Mesothelial cell of epicardium (in vitro differentiated cells): ENCODE measurements around the gene HEBP1. TPM values are rescaled to one million over a fixed set of nuclear protein-coding genes. Genes with fewer than 3 reads are reported as not detected.

Source experiments
- DNase-seq, 2 experiments: peaks; one replicate each; pipeline ENCODE4 v3.0.0; 2021; ENCODE audit warnings: low spot score in 2 of 2; ENCODE audit not compliant: unreplicated experiment in 2 of 2
- H3K27ac Mint-ChIP-seq: 2 replicates; pipeline ENCODE4 v1.8.0; 2021; ENCODE audit warnings: mixed read lengths
- H3K27me3 Mint-ChIP-seq: 2 replicates; pipeline ENCODE4 v1.8.0; 2021; ENCODE audit warnings: low read depth, mixed read lengths
- H3K36me3 Mint-ChIP-seq: 2 replicates; pipeline ENCODE4 v1.8.0; 2021; ENCODE audit warnings: mixed read lengths
- H3K4me1 Mint-ChIP-seq: 2 replicates; pipeline ENCODE4 v1.8.0; 2021; ENCODE audit warnings: mixed read lengths
- H3K4me3 Mint-ChIP-seq: 2 replicates; pipeline ENCODE4 v1.8.0; 2021; ENCODE audit warnings: mild to moderate bottlenecking, moderate library complexity, mixed read lengths
- H3K9me3 Mint-ChIP-seq: 2 replicates; pipeline ENCODE4 v1.8.0; 2021; ENCODE audit warnings: mixed read lengths
- total RNA-seq: library from RNA; stranded (reverse); gene quantifications from 3 replicates; pipeline ENCODE4 v1.2.1, GENCODE V29; 2021
- TF ChIP-seq, protein P1 (sequence below): fragments of 200-600 bp; sonication (generic); IDR thresholded peaks from one replicate; pipeline ENCODE4 v1.5.0; 2021; ENCODE audit warnings: antibody characterized with exemption; ENCODE audit not compliant: unreplicated experiment

The HEBP1 gene
- total RNA-seq, 1 donor from 2014 or later, result 55.0 TPM

DNA sequence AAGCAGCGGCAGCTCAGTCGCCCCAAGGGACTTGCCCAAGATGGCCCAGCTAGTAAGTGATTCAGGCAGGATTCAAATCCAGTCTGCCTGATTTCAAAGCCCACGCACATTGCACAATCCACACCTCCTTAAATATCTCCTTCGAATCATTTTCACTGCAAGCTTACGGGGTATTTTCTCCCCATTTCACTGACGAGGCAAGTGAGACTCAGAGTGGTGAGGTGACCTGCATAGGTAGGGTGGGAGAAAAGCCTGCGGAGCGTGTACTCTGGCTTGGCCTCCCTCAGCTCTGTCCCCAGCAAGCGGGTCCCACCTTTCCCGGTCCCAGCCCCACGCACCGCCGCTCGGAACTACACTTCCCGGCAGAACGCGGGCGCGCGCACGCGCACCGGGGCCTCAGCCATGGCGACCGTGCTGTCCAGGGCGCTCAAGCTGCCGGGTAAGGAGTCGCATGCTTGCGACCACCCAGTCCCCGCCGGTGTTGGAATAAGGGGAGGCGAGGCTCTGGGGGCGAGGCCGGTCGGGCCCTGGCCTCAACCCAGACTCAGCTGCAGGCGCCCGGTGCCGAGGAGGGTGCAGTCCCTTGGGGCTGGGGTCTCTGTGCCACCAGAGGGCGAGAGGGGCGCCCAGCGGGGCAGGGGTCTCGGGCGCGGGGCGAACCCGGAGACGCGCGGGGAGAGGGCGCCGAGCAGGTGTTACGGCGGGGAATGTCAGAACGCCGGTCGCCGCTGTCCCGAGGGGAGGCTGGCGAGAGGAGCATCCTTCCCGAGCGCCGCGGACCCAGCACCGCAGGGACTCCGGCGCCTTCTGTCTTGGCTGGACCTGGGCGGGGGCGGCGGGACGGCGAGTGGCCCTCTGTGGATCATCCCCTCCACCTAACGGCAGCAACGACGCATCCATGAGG lies 44.2 kb upstream of the HEBP1 start, which contains the start of gene FAM234B:
Gene FAM234B, plus strand, starts transcription at position 380 of the 904 bp plus-strand sequence. Its CDS starts 23 bp downstream, at position 403.
- no peaks in the 10 kb centered on the region for H3K9me3 Mint-ChIP-seq
- peak; percentile 68 to 79 for DNase-seq
- H3K4me1 Mint-ChIP-seq, result peaks cover 43% of the 10 kb centered on the region
- H3K36me3 Mint-ChIP-seq, result no peaks in the 10 kb centered on the region
- no peaks in the 10 kb centered on the region for H3K27me3 Mint-ChIP-seq
- H3K27ac Mint-ChIP-seq, result no peak within 1 kb of the TSS
- TF ChIP-seq, protein P1, sequence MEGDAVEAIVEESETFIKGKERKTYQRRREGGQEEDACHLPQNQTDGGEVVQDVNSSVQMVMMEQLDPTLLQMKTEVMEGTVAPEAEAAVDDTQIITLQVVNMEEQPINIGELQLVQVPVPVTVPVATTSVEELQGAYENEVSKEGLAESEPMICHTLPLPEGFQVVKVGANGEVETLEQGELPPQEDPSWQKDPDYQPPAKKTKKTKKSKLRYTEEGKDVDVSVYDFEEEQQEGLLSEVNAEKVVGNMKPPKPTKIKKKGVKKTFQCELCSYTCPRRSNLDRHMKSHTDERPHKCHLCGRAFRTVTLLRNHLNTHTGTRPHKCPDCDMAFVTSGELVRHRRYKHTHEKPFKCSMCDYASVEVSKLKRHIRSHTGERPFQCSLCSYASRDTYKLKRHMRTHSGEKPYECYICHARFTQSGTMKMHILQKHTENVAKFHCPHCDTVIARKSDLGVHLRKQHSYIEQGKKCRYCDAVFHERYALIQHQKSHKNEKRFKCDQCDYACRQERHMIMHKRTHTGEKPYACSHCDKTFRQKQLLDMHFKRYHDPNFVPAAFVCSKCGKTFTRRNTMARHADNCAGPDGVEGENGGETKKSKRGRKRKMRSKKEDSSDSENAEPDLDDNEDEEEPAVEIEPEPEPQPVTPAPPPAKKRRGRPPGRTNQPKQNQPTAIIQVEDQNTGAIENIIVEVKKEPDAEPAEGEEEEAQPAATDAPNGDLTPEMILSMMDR, result no peak
- peak within 1 kb of the TSS; percentile 75 for H3K4me3 Mint-ChIP-seq

GRCh38 chr12:13042666-13043230 lies 42.7 kb upstream of the HEBP1 start:
- DNase-seq, result no peak
- TF ChIP-seq, protein P1, result no peak
- no peaks in the 10 kb centered on the region for H3K36me3 Mint-ChIP-seq
- no peaks in the 10 kb centered on the region for H3K9me3 Mint-ChIP-seq
- peaks cover 50% of the 10 kb centered on the region for H3K4me1 Mint-ChIP-seq
- no peaks in the 10 kb centered on the region for H3K27me3 Mint-ChIP-seq
- no peak overlapping the region for H3K27ac Mint-ChIP-seq
- peak overlapping the region; percentile 75 for H3K4me3 Mint-ChIP-seq

DNA sequence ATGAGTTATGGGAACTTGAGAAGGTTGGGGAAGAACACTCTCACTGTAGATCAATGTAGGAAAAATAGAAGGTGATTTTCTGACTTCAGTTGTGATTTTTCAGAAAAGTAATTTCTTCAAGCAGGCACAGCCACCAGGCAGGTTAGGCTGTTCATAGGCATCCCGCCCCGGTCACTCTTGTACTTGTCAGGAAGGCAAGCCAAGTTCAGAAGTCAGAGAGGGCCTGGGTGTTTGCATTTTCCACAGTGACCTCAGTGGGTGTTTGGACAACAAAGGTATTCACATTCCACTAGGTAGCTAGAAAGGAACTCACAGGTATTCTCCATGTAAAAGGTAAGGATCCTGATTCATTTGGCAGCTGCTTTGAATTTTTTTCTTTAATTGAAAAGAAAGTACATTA lies 41.2 kb upstream of the HEBP1 start:
- TF ChIP-seq, protein P1, result no peak
- Mint-ChIP-seq H3K27ac (no peak overlapping the region), H3K27me3 (no peaks in the 10 kb centered on the region), H3K36me3 (no peaks in the 10 kb centered on the region), H3K4me3 (no peak overlapping the region), H3K9me3 (no peaks in the 10 kb centered on the region), H3K4me1 (peaks cover 50% of the 10 kb centered on the region)
- DNase-seq, result no peak

GRCh38 chr12:13039328-13039956 lies 39.4 kb upstream of the HEBP1 start:
- Mint-ChIP-seq H3K4me3 (no peak overlapping the region), H3K4me1 (peaks cover 40% of the 10 kb centered on the region)

GRCh38 chr12:13038491-13039161 lies 38.6 kb upstream of the HEBP1 start:
- H3K9me3 Mint-ChIP-seq, result no peaks in the 10 kb centered on the region
- H3K27me3 Mint-ChIP-seq, result no peaks in the 10 kb centered on the region
- H3K27ac Mint-ChIP-seq, result no peak overlapping the region
- no peak overlapping the region for H3K4me3 Mint-ChIP-seq
- H3K36me3 Mint-ChIP-seq, result no peaks in the 10 kb centered on the region
- TF ChIP-seq, protein P1, result no peak
- no peak for DNase-seq
- peaks cover 39% of the 10 kb centered on the region for H3K4me1 Mint-ChIP-seq

More at GRCh38 chr12:13039328-13039956, 39.4 kb upstream of the HEBP1 start:
- TF ChIP-seq, protein P1, result no peak
- H3K9me3 Mint-ChIP-seq, result no peaks in the 10 kb centered on the region
- DNase-seq, result no peak
- no peak overlapping the region for H3K27ac Mint-ChIP-seq
- H3K27me3 Mint-ChIP-seq, result no peaks in the 10 kb centered on the region
- H3K36me3 Mint-ChIP-seq, result no peaks in the 10 kb centered on the region
